ENCODE measurements around the gene ENOX1.

Gene ENOX1

GRCh38 chr13:43291287-43292060 is 495.3 kb downstream of the ENOX1 start:
- Histone ChIP-seq H3K79me2 (ENCODE audit: low read length) (no peaks in the 10 kb centered on the region), H3K4me2 (ENCODE audit: low read length) (no peak overlapping the region), H3K9me3 (ENCODE audit: insufficient read depth, low read length) (no peaks in the 10 kb centered on the region), H3K27me3 (ENCODE audit: low read depth, low read length) (0 out of 2 replicates have a peak, but pooled peaks cover 4% of the 10 kb centered on the region), H3K9ac (ENCODE audit: low read length) (no peak overlapping the region), H2AFZ (ENCODE audit: low read depth, low read length) (no peak overlapping the region), H4K20me1 (ENCODE audit: insufficient read depth, low read length) (no peaks in the 10 kb centered on the region), H3K36me3 (replicated peaks; ENCODE audit: low read depth, low read length) (no peaks in the 10 kb centered on the region), H3K4me3 (ENCODE audit: low read length) (no peak overlapping the region), H3K27ac (ENCODE audit: low read length) (no peak overlapping the region), H3K4me1 (ENCODE audit: low read length) (no peaks in the 10 kb centered on the region)
- TF ChIP-seq CTCF (IDR thresholded peaks at IDR 0.05; ENCODE audit: low read depth, low read length) (no peak), EZH2phosphoT487 (IDR thresholded peaks at IDR 0.05; ENCODE audit: low read depth) (no peak)

GRCh38 chr13:43289470-43290255 is 497.1 kb downstream of the ENOX1 start:
- H3K36me3 ChIP-seq (replicated peaks; ENCODE audit: low read depth, low read length), result no peaks in the 10 kb centered on the region
- H3K9ac ChIP-seq (ENCODE audit: low read length), result no peak overlapping the region
- no peak for TF ChIP-seq EZH2phosphoT487 (IDR thresholded peaks at IDR 0.05; ENCODE audit: low read depth)
- TF ChIP-seq CTCF (IDR thresholded peaks at IDR 0.05; ENCODE audit: low read depth, low read length), result no peak
- H3K4me1 ChIP-seq (ENCODE audit: low read length), result no peaks in the 10 kb centered on the region
- H3K27ac ChIP-seq (ENCODE audit: low read length), result no peak overlapping the region
- H3K79me2 ChIP-seq (ENCODE audit: low read length), result no peaks in the 10 kb centered on the region
- no peaks in the 10 kb centered on the region for H3K9me3 ChIP-seq (ENCODE audit: insufficient read depth, low read length)
- H4K20me1 ChIP-seq (ENCODE audit: insufficient read depth, low read length), result no peaks in the 10 kb centered on the region
- H2AFZ ChIP-seq (ENCODE audit: low read depth, low read length), result no peak overlapping the region
- 0 out of 2 replicates have a peak, but pooled peaks cover 4% of the 10 kb centered on the region for H3K27me3 ChIP-seq (ENCODE audit: low read depth, low read length)
- no peak overlapping the region for H3K4me3 ChIP-seq (ENCODE audit: low read length)
- H3K4me2 ChIP-seq (ENCODE audit: low read length), result no peak overlapping the region

- no peak overlapping the region for H3K4me3 ChIP-seq (ENCODE audit: low read length)
- no peak for TF ChIP-seq CTCF (IDR thresholded peaks at IDR 0.05; ENCODE audit: low read depth, low read length)
- TF ChIP-seq EZH2phosphoT487 (IDR thresholded peaks at IDR 0.05; ENCODE audit: low read depth), result no peak
- H3K9me3 ChIP-seq (ENCODE audit: insufficient read depth, low read length), result no peaks in the 10 kb centered on the region
- H3K4me1 ChIP-seq (ENCODE audit: low read length), result no peaks in the 10 kb centered on the region
- no peak overlapping the region for H3K4me2 ChIP-seq (ENCODE audit: low read length)
- H3K9ac ChIP-seq (ENCODE audit: low read length), result no peak overlapping the region
- no peak overlapping the region for H3K27ac ChIP-seq (ENCODE audit: low read length)
- no peaks in the 10 kb centered on the region for H4K20me1 ChIP-seq (ENCODE audit: insufficient read depth, low read length)
- 0 out of 2 replicates have a peak, but pooled peaks cover 4% of the 10 kb centered on the region for H3K27me3 ChIP-seq (ENCODE audit: low read depth, low read length)
- H3K79me2 ChIP-seq (ENCODE audit: low read length), result no peaks in the 10 kb centered on the region
- H2AFZ ChIP-seq (ENCODE audit: low read depth, low read length), result no peak overlapping the region
- no peaks in the 10 kb centered on the region for H3K36me3 ChIP-seq (replicated peaks; ENCODE audit: low read depth, low read length)
Observed at GRCh38 chr13:43286751-43287150, 500.0 kb downstream of the ENOX1 start.

GRCh38 chr13:43285933-43286597 is 500.7 kb downstream of the ENOX1 start:
- Histone ChIP-seq H3K9me3 (ENCODE audit: insufficient read depth, low read length) (no peaks in the 10 kb centered on the region), H3K79me2 (ENCODE audit: low read length) (no peaks in the 10 kb centered on the region), H4K20me1 (ENCODE audit: insufficient read depth, low read length) (no peaks in the 10 kb centered on the region), H3K4me1 (ENCODE audit: low read length) (no peaks in the 10 kb centered on the region), H3K4me2 (ENCODE audit: low read length) (no peak overlapping the region), H3K36me3 (replicated peaks; ENCODE audit: low read depth, low read length) (no peaks in the 10 kb centered on the region), H2AFZ (ENCODE audit: low read depth, low read length) (no peak overlapping the region), H3K27me3 (ENCODE audit: low read depth, low read length) (no peaks in the 10 kb centered on the region), H3K4me3 (ENCODE audit: low read length) (no peak overlapping the region), H3K27ac (ENCODE audit: low read length) (no peak overlapping the region), H3K9ac (ENCODE audit: low read length) (no peak overlapping the region)
- TF ChIP-seq CTCF (IDR thresholded peaks at IDR 0.05; ENCODE audit: low read depth, low read length) (no peak), EZH2phosphoT487 (IDR thresholded peaks at IDR 0.05; ENCODE audit: low read depth) (no peak)
